Esophagus squamous epithelium (tissue), 5 donors: ENCODE measurements around the gene HBZ. TPM values are rescaled to one million over a fixed set of nuclear protein-coding genes. Genes with fewer than 3 reads are reported as not detected.

ENCODE experiments used
- DNase-seq: peaks from one replicate; lab custom pipeline; 2025; lab: John Stamatoyannopoulos, UW
- H3K27ac ChIP-seq, 4 donors: fragments of 200-600 bp; sonication (generic); one replicate each; pipeline ENCODE4 v1.5.1; 2016 to 2019; ENCODE audit warnings: mild to moderate bottlenecking in 1 of 4
- H3K27me3 ChIP-seq, 4 donors: fragments of 200-600 bp; sonication (generic); 1 replicate in 3 of 4; 2 replicates in 1 of 4; pipeline versions ENCODE4 v1.5.1 to v1.6.0; 2017 to 2021; ENCODE audit warnings: antibody characterized with exemption in 1 of 4
- H3K36me3 ChIP-seq, 3 donors: fragments of 200-600 bp; sonication (generic); one replicate each; pipeline ENCODE4 v1.5.1; 2016 to 2019
- H3K4me1 ChIP-seq, 3 donors: fragments of 200-600 bp; sonication (generic); one replicate each; pipeline ENCODE4 v1.5.1; 2017 to 2019
- H3K4me3 ChIP-seq, 4 donors: fragments of 200-600 bp; sonication (generic); 1 replicate in 3 of 4; 2 replicates in 1 of 4; pipeline ENCODE4 v1.5.1; 2016 to 2019; ENCODE audit warnings: mild to moderate bottlenecking in 2 of 4, moderate library complexity in 1 of 4
- H3K9me3 ChIP-seq, 3 donors: fragments of 200-600 bp; sonication (generic); one replicate each; pipeline ENCODE4 v1.5.1; 2016 to 2019
- POLR2A ChIP-seq, 4 donors: fragments of 450-650 bp; IDR thresholded peaks; one replicate each; pipeline ENCODE4 v1.6.1; 2017; ENCODE audit warnings: antibody characterized with exemption in 4 of 4, mild to moderate bottlenecking in 4 of 4, moderate library complexity in 3 of 4
- whole genome bisulfite sequencing, 2 donors: methylation state at CpG; one replicate each; pipeline ENCODE4 v1.1.5; 2018; 5-methylcytosine and 5-hydroxymethylcytosine counted together
- intact Hi-C: fragments of 100-400 bp; cut with DNase I; formaldehyde crosslinking; loops from one replicate; pipeline ENCODE4 v1.15.0; 2022
- total RNA-seq, 4 donors: library from RNA; depleted of rRNA; stranded (reverse); fragments of >200 nt; gene quantifications; one replicate each; pipeline ENCODE4 v1.1.0, GENCODE V29; 2016
- TF ChIP-seq, protein P1 (sequence below), 6 experiments: fragments of 450-650 bp in 4 of 6; fragments of 200-600 bp in 2 of 6; sonication (generic) in 2 of 6; IDR thresholded peaks; one replicate each; pipeline ENCODE4 v1.5.1; 2016 to 2019; ENCODE audit warnings: antibody characterized with exemption in 6 of 6, mild to moderate bottlenecking in 4 of 6, moderate library complexity in 4 of 6
- donor health status: DM: yes; HTN: yes; CAD: no.

HBZ gene
- total RNA-seq, 4 donors from 2014 or later: not detected

DNA sequence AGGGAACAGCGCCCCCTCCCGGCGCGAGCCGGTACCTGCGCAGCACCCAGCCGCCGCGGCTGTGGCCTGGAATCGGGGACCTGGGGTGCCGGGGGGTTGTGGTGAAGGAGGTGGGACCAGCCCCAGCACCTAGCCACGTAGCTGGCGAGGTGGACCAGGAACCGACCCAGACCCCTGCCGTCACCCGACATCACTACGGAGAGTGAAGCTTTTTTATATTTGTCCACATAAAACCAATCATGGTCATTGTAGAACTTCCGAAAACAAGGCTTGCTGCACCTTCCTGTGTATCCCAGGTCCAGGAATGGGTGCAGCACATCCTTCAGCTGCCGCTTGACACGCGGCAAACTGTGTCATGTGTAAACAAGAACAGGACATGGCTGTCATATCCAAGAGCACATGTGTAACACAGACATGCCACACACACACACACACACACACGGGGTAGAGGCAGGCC is 29.1 kb downstream of the HBZ start:
- Histone ChIP-seq H3K27ac (no peak overlapping the region), H3K9me3 (no peaks in the 10 kb centered on the region), H3K36me3 (no peaks in the 10 kb centered on the region), H3K4me3 (peak overlapping the region in 2 of 4 donors; percentile 38 to 61), H3K27me3 (peaks cover 5 to 46% (median 31%) of the 10 kb centered on the region in 4 donors), H3K4me1 (peaks cover 13 to 30% (median 16%) of the 10 kb centered on the region in 3 donors)
- DNase-seq: no peak
- 0 to 33% methylated on average over 5 to 7 of the region's 22 CpGs for WGBS, 2 donors
- intact Hi-C loops: no loop called here
- TF ChIP-seq, protein P1, sequence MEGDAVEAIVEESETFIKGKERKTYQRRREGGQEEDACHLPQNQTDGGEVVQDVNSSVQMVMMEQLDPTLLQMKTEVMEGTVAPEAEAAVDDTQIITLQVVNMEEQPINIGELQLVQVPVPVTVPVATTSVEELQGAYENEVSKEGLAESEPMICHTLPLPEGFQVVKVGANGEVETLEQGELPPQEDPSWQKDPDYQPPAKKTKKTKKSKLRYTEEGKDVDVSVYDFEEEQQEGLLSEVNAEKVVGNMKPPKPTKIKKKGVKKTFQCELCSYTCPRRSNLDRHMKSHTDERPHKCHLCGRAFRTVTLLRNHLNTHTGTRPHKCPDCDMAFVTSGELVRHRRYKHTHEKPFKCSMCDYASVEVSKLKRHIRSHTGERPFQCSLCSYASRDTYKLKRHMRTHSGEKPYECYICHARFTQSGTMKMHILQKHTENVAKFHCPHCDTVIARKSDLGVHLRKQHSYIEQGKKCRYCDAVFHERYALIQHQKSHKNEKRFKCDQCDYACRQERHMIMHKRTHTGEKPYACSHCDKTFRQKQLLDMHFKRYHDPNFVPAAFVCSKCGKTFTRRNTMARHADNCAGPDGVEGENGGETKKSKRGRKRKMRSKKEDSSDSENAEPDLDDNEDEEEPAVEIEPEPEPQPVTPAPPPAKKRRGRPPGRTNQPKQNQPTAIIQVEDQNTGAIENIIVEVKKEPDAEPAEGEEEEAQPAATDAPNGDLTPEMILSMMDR (IDR thresholded peaks at IDR 0.05): peak; percentile 93 to 99 (median 97)
- TF ChIP-seq POLR2A (IDR thresholded peaks at IDR 0.05): no peak

DNA sequence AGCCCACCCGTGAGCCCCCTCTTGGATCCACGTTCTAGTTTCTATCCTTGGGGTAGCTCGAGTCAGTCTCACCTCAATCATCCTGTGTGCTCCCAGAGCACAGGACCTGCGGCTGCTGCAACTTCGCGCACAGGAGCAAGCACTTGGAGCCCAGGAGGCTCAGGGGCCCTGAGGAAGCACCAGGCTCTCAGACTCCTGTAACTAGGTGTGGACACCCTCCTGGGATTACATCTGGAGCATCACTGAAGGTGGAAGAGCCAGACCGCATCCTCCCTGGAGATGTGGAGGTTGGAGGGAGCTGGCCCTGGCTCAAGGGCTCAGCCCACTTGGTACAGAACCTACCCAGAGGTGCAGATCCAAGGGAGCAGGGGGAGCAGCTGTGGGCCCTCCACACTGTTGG is 30.6 kb downstream of the HBZ start:
- Histone ChIP-seq H3K9me3 (no peaks in the 10 kb centered on the region), H3K4me3 (no peak overlapping the region), H3K27me3 (peaks cover 5 to 34% (median 21%) of the 10 kb centered on the region in 4 donors), H3K36me3 (peaks cover 0 to 10% (median 7%) of the 10 kb centered on the region in 3 donors), H3K4me1 (peaks cover 13 to 20% (median 16%) of the 10 kb centered on the region in 3 donors), H3K27ac (no peak overlapping the region)
- TF ChIP-seq, protein P1 (IDR thresholded peaks at IDR 0.05): no peak
- no peak for TF ChIP-seq POLR2A (IDR thresholded peaks at IDR 0.05)
- 69% methylated on average over 5 to 7 of the region's 7 CpGs for WGBS, 2 donors
- intact Hi-C loops: no loop called here
- no peak for DNase-seq

DNA sequence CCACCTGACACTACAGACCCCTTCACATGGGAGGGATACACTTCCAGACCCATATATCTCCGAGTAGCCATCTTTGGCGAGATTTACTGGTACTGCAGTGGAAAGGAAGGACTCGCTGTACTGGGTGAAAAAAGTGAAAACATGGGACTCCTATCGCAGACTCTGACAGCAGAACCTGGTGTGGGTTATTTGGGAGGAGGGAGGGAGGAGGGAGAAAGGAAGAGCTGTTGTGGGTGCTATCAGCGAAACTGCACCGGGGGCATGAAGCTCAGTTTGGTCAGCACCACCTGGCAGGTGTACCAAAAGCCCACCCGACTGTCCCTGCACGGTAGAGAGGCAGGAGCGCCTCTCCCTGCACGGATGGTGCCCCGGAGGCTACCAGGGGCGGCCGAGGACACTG is 32.8 kb downstream of the HBZ start:
- peaks cover 10 to 32% (median 14%) of the 10 kb centered on the region in 3 donors for H3K36me3 ChIP-seq
- H3K27me3 ChIP-seq: peaks cover 0 to 12% (median 5%) of the 10 kb centered on the region in 4 donors
- 83 to 85% methylated on average over 7 to 9 of the region's 13 CpGs for WGBS, 2 donors
- DNase-seq: no peak
- no peaks in the 10 kb centered on the region for H3K9me3 ChIP-seq
- no peak overlapping the region for H3K4me3 ChIP-seq
- intact Hi-C loops: no loop called here
- TF ChIP-seq POLR2A (IDR thresholded peaks at IDR 0.05): no peak
- TF ChIP-seq, protein P1 (IDR thresholded peaks at IDR 0.05): no peak
- no peak overlapping the region for H3K27ac ChIP-seq
- H3K4me1 ChIP-seq: peaks cover 13 to 16% (median 14%) of the 10 kb centered on the region in 3 donors

DNA sequence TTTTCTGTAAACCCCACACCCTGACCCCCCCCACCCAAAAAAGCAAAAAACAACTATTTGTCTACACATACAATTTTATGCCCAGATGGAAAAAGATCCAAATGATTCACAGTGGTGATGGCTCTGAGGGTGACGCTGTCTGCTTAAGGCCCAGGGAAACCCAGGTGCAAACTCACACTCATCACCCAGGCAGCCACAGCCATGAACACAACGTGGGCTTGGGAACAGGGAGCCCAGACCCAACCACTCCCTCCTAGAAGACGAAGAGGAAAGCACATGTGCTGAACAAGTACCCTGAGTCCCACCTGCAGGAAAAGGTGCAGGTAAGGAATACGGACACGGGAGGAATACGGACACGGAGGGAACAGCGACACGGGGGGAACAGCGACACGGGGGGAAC is 33.2 kb downstream of the HBZ start:
- intact Hi-C loops: no loop called here
- Histone ChIP-seq H3K4me3 (no peak overlapping the region), H3K27me3 (peaks cover 0 to 7% (median 2%) of the 10 kb centered on the region in 4 donors), H3K4me1 (peaks cover 9 to 11% (median 10%) of the 10 kb centered on the region in 3 donors), H3K9me3 (no peaks in the 10 kb centered on the region), H3K36me3 (peaks cover 14 to 37% (median 18%) of the 10 kb centered on the region in 3 donors), H3K27ac (no peak overlapping the region)
- 63 to 89% methylated on average over 2 to 3 of the region's 11 CpGs for WGBS, 2 donors
- TF ChIP-seq POLR2A (IDR thresholded peaks at IDR 0.05): no peak
- TF ChIP-seq, protein P1 (IDR thresholded peaks at IDR 0.05): no peak
- no peak for DNase-seq

DNA sequence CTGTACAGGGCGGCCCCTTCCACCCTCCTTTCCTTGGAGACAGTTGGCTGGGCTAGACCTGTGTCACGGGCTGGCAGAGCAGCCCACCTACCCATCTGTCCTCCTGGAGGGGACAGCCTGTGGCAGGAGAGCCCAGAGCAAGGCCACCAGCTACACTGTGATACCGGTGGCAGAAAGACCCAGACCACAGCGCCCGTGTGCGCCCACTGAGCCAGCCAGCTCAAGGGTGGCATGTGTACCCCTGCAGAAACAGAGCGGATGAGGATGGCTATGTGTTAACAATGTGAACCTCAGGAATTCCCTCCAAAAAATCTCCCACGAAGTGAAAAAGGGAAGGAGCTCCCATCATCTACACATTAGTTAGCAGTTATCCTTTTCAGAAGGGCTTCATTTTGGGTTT is 34.9 kb downstream of the HBZ start:
- Histone ChIP-seq H3K9me3 (no peaks in the 10 kb centered on the region), H3K27ac (no peak overlapping the region), H3K27me3 (no peaks in the 10 kb centered on the region), H3K4me3 (no peak overlapping the region), H3K4me1 (no peaks in the 10 kb centered on the region), H3K36me3 (peaks cover 24 to 53% (median 26%) of the 10 kb centered on the region in 3 donors)
- intact Hi-C loops: no loop called here
- 91 to 93% methylated on average over 7 to 8 of the region's 8 CpGs for WGBS, 2 donors
- DNase-seq: no peak
- TF ChIP-seq POLR2A (IDR thresholded peaks at IDR 0.05): no peak
- TF ChIP-seq, protein P1 (IDR thresholded peaks at IDR 0.05): no peak
